ENCODE results near the gene ACTN2.

- TF ChIP-seq POLR2A (IDR thresholded peaks at IDR 0.05) (no peak), CTCF (IDR thresholded peaks at IDR 0.05) (no peak)
Observed at GRCh38 chr1:236747311-236747985, 61.1 kb downstream of the ACTN2 start.
